Ishikawa (cell line): ENCODE results near the gene FAM53B.

Experiments
- CEBPB ChIP-seq: IDR thresholded peaks from 2 replicates; pipeline ENCODE4 v1.6.1; 2012
- EP300 ChIP-seq: IDR thresholded peaks from 2 replicates; pipeline ENCODE4 v1.6.1; 2012; ENCODE audit warnings: borderline replicate concordance
- FOXM1 ChIP-seq: IDR thresholded peaks from 2 replicates; pipeline ENCODE4 v1.6.1; 2012; ENCODE audit warnings: low read depth, borderline replicate concordance
- NFIC ChIP-seq: IDR thresholded peaks from 2 replicates; pipeline ENCODE4 v1.6.1; 2012
- RAD21 ChIP-seq: IDR thresholded peaks from 2 replicates; pipeline ENCODE4 v1.6.1; 2012; ENCODE audit warnings: low read depth
- TCF12 ChIP-seq: IDR thresholded peaks from 2 replicates; pipeline ENCODE4 v1.6.1; 2012; ENCODE audit warnings: low read depth
- YY1 ChIP-seq: IDR thresholded peaks from 2 replicates; pipeline ENCODE4 v1.6.1; 2012; ENCODE audit warnings: low read depth
- ZBTB7A ChIP-seq: IDR thresholded peaks from 2 replicates; pipeline ENCODE4 v1.6.1; 2012; ENCODE audit warnings: low read depth
- TF ChIP-seq, protein P1 (sequence below): IDR thresholded peaks from 2 replicates; pipeline ENCODE4 v1.6.1; 2012; ENCODE audit warnings: low read depth, mild to moderate bottlenecking
- TF ChIP-seq, protein P2 (sequence below): IDR thresholded peaks from 2 replicates; pipeline ENCODE4 v1.6.1; 2012

DNA sequence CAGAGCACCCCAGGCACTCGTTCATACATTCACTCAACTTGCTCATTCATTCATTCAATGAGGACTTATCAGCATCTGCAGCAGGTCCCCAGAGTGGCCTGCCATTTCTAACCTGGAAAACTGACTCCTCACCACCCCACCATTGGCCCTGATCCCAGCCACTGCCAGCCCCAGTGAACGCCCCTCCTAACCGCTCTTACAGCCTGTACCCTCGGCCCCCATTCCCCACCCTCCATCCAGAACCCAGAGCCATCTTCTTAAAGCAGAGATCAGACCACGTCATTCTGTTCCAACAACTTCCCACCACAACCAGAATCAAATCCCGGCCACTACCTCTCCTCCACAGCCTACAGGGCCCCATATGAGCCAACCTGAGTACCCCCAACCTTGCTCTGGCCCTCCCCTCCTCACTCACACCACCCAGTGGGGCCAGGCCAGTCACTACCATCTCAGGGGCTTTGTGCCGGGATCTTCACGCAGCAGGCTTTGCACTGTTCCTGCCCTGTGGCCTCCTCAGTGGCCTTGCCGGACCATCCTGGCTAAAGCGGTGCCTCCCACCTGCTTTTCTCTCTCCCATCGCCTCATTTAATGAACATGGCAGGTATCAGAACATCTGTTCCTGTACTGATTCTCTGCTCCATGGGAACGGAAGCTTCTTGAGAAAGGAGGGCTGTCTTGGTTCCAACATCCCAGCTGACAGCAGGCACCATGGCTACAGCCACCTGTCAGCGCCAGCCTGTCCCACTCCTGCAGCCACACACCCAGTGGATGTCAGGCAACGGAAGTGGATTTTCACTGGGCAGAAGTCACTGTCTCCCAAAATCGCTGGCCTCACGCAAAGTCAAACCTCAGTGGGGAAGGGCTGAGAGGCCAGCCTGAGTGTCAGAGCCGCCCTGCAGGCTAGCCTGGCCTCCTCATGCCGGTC, 45.4 kb downstream of the FAM53B start:
- TF ChIP-seq, protein P1, sequence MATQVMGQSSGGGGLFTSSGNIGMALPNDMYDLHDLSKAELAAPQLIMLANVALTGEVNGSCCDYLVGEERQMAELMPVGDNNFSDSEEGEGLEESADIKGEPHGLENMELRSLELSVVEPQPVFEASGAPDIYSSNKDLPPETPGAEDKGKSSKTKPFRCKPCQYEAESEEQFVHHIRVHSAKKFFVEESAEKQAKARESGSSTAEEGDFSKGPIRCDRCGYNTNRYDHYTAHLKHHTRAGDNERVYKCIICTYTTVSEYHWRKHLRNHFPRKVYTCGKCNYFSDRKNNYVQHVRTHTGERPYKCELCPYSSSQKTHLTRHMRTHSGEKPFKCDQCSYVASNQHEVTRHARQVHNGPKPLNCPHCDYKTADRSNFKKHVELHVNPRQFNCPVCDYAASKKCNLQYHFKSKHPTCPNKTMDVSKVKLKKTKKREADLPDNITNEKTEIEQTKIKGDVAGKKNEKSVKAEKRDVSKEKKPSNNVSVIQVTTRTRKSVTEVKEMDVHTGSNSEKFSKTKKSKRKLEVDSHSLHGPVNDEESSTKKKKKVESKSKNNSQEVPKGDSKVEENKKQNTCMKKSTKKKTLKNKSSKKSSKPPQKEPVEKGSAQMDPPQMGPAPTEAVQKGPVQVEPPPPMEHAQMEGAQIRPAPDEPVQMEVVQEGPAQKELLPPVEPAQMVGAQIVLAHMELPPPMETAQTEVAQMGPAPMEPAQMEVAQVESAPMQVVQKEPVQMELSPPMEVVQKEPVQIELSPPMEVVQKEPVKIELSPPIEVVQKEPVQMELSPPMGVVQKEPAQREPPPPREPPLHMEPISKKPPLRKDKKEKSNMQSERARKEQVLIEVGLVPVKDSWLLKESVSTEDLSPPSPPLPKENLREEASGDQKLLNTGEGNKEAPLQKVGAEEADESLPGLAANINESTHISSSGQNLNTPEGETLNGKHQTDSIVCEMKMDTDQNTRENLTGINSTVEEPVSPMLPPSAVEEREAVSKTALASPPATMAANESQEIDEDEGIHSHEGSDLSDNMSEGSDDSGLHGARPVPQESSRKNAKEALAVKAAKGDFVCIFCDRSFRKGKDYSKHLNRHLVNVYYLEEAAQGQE: no peak
- no peak for TF ChIP-seq FOXM1
- no peak for TF ChIP-seq TCF12
- TF ChIP-seq CEBPB: no peak
- no peak for TF ChIP-seq NFIC
- no peak for TF ChIP-seq EP300
- no peak for TF ChIP-seq YY1
- TF ChIP-seq ZBTB7A: no peak
- TF ChIP-seq, protein P2, sequence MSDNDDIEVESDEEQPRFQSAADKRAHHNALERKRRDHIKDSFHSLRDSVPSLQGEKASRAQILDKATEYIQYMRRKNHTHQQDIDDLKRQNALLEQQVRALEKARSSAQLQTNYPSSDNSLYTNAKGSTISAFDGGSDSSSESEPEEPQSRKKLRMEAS: no peak
- no peak for TF ChIP-seq RAD21
